Suppressor macrophage (primary cell): ENCODE results near the gene ULBP1.
"Not testable (repeated sequence)": the region's sequence is repeated elsewhere in the genome, so short reads cannot be mapped to it uniquely, and the experiment has no call there.

ENCODE experiments used
- DNase-seq, 4 experiments: peaks; one replicate each; pipeline ENCODE4 v3.0.0-alpha.2; 2020 to 2022

The ULBP1 gene

GRCh38 chr6:150006961-150007464 is 43.3 kb downstream of the ULBP1 start:
- peak in 1 of 4 experiments; percentile 18 for DNase-seq

- no peak for DNase-seq
These were observed 44.8 kb downstream of the ULBP1 start for GRCh38 chr6:150008588-150008987.

GRCh38 chr6:150012846-150013784 is 49.4 kb downstream of the ULBP1 start:
- DNase-seq = not testable (repeated sequence)

GRCh38 chr6:150013785-150014622 is 50.3 kb downstream of the ULBP1 start:
- DNase-seq = not testable (repeated sequence)

GRCh38 chr6:150014623-150015280 is 51.0 kb downstream of the ULBP1 start:
- not testable (repeated sequence) for DNase-seq

- DNase-seq = peak in 1 of 4 experiments; percentile 8
These were observed 51.7 kb downstream of the ULBP1 start for GRCh38 chr6:150015281-150016001.

GRCh38 chr6:150016324-150017185 is 52.8 kb downstream of the ULBP1 start:
- DNase-seq = peak; percentile 72 to 84 (median 76)

- not testable (repeated sequence) for DNase-seq
These were observed 53.4 kb downstream of the ULBP1 start for GRCh38 chr6:150017186-150017521.

- DNase-seq = no peak
These were observed 55.3 kb downstream of the ULBP1 start for GRCh38 chr6:150018846-150019580.

- not testable (repeated sequence) for DNase-seq
These were observed 58.1 kb downstream of the ULBP1 start for GRCh38 chr6:150021870-150022269.
